IPS DF 19.7 (cell line): Measurements from ENCODE around the gene AGAP3.

Source experiments
- DNase-seq: peaks from one replicate; pipeline ENCODE4 v3.0.0-alpha.2; 2013; ENCODE audit warnings: low read depth, low spot score

AGAP3 gene

DNA sequence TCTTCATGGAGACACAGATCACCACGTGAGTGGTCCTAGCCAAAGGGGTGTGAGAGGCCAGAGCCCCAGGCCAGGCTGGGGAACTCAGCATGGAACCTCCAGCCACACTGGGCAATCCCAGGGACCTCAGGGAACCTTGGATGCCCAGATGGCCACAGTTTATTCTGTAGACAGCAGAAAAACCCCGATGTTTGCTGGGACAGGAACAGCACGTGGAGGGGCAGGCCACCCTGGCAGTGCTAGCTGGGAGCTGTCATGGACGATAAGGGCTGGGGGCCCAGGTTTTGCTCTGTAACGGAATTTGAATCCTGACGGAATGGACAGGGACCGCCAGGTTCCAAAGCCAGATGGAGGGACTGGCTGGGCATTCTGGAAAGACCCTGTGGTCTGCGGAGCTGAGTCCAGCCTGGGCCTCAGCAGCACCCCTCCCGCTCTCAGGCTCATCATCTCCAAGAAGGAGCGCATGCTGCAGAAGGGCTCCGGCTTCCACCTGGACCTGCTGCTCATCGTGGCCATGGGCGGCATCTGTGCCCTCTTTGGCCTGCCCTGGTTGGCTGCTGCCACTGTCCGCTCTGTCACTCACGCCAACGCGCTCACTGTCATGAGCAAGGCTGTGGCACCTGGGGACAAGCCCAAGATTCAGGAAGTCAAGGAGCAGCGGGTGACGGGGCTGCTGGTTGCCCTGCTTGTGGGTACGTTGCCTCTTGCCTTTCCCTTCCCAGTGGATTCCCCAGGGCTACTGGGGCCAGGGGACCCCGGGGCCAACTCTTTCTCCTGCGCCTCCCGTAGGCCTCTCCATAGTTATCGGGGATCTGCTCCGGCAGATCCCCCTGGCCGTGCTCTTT lies 11.2 kb upstream of the AGAP3 start:
- DNase-seq, result no peak

DNA sequence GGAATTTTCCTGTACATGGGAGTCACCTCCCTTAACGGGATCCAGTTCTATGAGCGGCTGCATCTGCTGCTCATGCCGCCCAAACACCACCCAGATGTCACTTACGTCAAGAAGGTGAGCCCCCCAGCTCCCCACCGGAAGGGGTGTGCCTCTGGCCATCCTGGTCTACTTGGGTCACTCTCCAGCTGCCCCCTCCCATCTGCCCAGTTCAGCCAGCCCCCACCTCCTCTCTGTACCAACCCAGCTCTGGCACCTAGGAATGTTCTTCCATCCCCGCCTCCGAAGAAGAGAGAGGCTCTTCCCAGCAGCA lies 10.7 kb upstream of the AGAP3 start:
- no peak for DNase-seq

DNA sequence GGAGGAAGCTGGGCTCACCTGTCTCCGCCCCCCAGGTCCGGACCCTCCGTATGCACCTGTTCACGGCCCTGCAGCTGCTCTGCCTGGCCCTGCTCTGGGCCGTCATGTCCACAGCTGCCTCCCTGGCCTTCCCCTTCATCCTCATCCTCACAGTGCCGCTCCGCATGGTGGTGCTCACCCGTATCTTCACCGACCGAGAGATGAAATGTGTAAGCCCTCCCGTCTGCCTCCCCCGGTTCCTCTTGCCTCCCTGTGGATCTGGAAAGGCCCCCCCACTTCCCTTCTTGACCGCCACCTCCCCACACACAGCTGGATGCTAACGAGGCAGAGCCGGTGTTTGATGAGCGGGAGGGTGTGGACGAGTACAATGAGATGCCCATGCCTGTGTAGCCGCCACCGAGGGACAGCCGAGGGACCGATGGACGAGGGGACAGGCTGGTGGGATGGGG lies 10.3 kb upstream of the AGAP3 start:
- DNase-seq, result no peak

DNA sequence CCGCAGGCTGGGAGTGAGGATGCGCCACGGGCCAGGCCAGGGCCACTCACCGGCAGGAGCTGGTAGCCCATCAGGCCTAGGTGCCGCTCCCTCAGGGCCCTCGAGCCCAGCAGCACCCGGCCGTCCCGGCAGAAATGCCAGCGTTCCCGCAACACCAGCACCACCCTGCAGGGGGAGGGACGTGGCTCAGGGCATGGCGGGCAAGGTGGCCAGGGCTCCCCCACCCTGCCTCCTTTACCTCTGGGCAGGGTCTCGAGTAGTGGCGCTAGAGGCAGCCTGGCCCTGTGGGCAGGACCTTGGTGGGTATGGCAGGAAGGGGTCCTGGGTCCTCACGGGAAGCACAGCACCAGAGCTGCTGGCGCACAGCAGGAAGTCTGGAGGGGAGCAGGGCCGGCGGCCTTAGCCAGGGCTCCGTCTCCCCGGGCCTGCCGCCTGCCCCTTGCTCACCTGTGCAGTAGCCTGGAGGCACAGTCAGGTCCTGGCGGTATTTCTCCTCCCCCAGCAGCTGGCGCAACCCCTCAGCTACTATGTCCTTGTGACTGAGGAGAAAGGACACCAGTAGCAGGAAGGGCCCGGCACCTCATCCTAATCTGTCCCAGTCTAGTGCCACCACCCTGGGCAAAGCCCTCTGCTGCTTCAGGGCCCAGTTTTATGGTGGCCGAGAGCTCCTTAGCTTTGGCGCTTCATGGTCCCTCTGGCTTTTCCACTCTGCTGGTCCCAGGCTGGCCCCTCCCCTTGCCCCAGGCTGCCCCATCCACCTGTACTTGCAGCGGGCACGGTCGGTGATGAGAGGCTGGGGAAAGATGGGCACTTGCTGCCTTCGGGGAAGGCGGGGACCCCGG lies 9.2 kb upstream of the AGAP3 start:
- no peak for DNase-seq

DNA sequence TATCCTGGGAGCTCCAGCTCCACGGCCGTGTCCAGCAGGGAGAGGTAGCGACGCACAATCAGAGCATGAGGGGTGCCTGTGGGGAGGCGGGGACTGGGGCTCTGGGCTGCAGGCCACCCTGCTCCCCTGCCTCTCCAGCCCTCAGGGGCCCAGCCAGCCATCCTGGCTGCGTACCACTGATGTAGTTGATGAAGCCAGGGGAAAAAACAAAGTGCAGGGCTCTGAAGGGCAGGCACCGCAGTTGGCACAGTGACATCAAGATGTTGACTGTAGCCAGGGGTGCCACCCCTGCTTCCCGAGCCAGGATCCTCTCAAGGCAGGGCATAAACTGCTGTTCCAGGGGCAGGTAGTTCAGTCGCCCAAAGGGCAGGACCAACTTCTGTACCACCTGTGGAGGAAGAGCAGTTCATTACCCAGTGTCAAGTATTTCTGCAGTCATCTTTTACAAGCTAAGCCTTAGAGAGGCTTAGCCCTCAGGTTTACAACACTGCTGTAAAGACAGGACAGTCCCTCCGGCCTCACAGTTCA lies 8.5 kb upstream of the AGAP3 start:
- no peak for DNase-seq

DNA sequence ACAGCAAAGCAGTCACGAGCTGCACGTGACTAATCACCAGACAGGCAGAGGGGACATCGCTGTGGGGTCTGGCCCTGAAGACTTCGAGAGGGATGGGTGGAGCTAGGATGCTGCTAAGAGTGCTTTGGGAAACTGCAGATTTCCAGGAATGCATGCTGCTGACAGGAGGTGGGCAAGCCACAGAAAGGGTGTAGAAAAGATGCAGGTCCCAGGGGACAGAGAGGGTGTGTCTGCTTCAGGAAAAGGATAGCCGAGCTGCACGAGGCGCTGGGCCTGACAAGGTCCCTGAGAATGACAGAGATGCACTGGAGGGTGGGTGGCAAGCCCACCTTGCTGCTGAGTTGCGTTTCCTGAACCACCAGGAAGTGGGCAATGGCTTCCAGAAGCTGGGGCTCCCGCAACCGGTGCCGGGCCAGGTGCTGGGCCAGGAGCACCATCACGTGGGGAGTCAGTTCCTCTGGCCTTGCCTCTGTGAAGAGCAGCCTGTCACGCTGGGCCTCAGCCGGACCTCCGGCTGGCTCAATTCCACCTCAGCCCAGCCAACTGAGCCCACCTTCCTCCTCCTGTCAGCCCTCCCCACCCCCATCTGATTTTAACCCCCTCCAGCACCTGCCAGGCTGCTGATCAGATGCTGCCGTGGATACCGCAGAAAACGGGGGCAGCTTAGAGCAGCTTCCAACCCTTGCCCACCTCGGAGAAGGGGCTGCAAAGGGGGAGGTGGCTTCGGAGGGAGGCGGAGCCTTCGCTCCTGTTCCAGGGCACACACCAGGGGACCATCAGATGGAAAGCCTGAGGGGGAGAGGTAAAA lies 7.8 kb upstream of the AGAP3 start:
- no peak for DNase-seq

DNA sequence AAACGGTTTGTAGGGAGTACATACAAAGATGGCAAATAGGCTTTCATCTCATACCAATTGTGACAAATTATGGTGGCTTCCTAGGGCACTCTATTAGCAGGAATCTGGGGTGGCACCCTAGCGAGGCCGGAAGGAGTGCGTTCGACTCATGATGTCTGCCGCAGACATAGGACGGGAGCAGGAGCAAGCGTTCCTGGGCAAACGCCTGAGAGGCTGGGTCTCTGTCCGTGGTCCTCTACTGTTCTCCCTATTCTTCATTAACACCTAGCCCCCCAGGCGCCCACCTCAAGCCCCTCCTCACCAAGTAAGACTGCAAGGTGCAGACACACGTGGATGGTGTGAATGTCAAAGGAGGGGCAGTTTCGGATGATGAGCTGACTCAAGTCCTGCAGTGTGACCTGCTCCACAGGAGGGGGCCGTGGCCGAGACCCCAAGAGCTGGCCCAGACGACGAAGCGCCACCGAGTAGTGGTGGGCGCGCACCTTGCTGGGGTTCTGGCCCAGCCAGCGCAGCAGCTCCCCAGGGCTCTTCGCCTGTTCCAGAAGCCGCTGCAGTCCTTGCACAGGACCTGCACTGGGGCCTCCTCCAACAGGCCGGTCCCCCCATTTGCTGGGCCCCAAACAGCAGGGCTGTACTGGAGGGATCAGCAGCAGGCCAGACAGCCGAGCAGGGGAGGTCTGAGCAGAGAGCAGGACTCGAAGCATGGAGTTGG lies 6.9 kb upstream of the AGAP3 start:
- no peak for DNase-seq

DNA sequence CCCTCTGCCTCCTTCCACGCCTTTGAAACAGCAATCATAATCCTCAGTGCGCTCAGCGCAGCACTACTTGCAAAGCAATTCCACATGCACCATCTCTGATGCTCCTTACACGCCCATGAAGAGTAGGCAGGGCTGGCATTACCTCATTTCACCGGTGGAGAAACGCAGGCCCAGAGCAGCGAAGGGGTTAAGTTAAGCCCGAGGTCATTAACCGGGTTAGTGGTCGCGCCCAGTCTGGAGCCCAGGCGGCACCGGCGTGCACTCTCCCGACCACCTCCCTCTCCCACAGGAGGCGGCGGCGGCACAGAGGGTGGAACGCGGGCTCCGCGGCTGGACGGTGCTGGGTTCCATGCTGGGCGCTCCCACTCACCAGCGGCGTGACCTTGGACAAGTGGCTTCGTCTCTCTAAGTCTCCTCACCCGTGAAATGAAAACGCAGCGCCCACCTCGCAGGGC lies 6.2 kb upstream of the AGAP3 start:
- no peak for DNase-seq

DNA sequence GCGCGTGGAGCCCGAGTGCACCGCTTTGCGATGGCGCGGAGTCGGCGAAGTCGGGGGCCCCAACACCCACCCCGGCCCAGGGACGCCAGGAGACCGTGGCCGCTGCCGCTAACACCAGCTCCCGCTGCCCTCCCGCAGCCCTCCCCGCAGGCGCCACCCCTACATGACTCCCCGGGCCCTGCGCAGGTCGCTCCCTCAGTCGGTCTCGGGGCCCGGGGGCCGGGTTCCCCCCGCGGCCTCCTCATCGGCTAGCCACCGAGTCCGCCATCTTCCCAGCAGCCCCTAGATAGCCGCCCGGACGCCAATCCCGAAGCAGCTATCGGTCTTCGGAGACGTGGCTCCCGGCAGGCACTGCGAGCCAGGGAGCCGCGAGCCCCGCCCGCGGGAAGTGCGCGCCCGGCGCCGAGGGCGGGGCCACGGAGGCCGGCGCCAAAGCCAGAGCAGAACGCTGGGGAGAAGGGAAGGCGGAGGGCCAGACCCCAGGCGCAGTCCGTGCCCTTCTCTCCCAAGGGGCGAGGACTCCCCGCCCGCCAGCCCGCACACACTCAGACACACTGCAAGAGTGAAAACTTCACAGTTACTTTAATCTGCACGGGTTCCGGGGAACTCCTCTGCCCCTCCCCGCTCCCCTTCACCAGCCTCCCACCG lies 5.6 kb upstream of the AGAP3 start, which contains the start of gene FASTK:
Gene FASTK (minus strand): TSS at position 288 of the 648 bp plus-strand sequence. CDS start 43 bp downstream, at position 245.
- no peak for DNase-seq

DNA sequence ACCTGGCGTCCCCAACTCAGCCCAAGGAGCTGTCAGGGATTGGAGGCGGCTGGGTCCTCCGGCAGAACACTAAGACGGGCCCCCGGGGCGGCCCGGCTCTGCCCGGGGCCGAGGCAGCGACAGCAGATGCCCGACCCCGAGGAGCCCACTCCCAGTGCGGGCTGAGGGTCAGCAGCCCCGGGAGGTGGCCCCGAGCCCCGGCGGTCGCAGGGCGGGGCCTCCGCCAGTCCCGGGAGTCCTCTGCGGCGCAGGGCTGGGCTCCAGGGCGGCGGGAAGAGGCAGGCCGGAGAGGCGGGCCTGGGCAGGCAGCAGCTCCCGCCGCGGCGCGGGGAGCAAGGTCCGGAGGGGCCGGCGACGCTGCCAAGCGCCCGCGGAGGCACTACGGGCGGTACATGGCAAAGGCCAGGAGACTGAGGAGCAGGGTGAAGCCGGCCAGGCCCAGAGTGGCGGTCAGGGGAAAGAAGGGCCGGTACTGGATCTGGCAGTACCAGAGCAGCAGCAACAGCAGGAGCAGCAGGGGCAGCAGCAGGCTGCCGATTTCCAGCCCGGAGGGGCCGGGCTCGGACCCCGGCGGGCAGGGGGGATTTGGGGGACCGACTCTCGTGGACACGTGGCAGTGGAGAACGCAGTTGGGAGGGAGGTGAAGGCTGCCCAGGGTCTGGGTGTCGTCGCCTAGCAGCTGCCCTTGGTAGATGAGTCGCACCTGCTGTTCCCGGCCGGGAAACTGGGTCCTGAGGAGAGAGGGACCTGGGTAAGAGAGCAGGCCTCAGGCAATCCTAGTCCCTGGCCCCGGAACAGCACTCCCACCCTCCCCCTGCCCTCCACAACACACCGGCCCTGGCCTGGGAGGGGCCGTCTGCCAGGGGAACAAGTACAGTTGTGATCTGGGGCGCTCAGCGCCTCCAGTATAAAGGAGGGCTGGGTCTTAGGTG lies 4.8 kb upstream of the AGAP3 start:
- DNase-seq, result no peak

DNA sequence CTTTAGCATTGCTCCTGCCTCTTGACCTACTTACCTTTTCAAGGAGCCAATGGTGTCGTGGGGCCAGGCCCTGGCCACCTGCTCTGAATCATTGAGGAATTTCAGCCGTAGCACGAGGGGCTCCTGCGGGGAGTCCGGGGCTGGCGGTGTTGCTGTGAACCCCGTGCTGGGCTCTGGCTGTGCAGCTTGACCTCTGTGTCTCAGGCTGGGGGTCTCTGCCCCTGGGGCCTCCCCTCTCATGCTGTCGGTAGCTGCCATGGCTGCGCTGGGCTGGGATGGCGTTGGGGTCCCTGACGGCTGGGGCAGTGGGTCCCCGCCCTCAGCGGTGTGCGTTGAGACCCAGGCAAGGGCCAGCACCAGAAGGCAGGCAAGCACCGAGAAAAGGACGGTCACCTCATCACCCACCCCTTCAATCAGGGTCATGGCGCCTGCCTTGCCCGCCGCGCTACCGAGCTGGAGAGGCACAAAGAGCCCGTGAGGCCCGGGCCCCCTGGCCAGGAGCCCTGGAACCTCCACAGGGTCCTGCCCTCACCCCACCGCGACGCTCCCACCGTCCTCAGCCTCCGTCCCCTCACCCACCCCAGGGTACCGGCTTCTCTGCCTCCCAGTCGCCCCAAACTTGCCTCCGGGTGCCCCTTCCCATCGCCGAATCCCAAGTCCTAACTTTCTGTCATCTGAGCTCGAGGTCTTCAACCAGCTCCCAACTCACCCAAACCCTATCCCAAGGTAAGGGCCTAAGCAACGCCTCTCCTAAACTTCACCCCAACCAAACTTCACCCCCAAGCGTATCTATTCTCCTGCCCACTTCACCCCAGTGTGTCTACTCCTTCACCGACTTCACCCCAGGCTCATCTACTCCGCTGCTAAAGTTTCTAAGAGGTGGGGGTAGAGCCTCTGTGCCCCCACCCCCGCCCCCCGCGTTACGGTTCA lies 3.9 kb upstream of the AGAP3 start:
- no peak for DNase-seq

DNA sequence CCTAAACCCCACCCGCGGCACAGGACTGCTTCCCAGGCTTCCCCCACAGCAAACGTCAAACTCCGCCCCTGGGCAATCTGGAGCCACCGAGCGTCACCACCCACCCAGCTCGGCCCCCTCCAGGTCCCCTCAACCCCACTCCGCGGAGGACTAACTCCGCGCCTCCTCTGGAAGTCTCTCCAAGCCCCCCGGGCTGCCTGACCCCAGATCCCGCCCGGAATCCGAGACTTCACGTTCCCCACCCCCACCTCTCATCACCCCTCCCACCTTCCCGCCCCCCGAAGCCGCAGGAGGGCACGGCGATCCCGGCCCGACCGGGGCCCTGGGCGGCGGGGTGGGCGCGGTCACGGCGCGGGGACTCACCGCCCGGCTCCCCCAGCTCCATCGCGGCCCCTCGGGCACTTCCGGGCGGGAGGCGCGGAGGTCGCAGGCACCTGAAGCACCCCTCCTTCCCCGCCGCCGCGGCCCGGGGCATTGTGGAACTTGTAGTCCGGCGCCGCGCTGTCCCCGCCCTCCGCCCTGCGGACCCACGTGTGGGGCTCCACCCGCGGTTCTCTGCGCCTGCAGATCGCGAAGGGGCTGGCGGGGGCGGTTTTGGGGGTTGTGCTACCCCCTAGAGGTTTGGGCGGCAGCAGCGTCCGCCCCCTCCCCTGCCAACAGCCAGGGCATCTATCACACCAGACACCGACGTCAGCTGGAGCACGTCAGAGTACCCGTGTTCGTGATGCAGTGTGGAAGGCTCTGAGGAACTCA lies 3.0 kb upstream of the AGAP3 start, which contains the start of gene TMUB1:
Gene TMUB1 (minus strand): TSS at position 423 of the 753 bp plus-strand sequence. CDS start 930 bp downstream, outside the sequence.
- DNase-seq, result no peak

DNA sequence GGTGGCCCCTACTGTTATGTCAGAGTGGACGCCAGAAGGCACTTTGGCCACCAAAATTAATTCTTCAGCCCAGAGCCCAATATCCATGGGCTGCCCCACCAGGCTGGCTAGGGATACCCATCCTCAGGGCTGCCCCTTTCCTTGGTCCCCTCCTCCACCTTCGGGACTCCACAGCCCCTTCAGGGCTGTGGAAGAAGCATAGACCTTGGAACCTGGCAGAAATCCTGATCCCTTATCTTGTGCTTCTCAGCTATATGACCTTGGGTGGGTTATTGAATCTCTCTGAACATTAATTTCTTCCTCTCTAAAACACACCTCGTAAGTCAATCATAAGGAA lies 2.5 kb upstream of the AGAP3 start:
- DNase-seq, result no peak

DNA sequence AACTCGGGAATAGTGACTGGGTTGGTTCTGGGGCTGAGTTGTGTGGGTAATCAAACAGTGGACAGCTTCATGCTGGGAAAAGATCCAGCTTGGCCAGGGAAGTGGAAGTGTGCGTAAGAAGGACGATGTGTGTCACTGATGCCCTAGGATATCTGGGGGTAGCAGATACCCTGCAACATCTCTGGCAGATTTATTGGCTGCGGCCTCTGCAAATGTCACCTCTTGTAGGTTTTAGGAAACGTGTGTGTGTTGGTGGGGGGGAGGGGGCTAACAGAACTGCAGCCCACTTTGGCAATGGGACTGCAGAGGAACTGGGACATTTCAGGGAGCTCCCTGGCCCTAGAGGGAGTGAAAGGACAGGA lies 965 bp upstream of the AGAP3 start:
- DNase-seq, result no peak

DNA sequence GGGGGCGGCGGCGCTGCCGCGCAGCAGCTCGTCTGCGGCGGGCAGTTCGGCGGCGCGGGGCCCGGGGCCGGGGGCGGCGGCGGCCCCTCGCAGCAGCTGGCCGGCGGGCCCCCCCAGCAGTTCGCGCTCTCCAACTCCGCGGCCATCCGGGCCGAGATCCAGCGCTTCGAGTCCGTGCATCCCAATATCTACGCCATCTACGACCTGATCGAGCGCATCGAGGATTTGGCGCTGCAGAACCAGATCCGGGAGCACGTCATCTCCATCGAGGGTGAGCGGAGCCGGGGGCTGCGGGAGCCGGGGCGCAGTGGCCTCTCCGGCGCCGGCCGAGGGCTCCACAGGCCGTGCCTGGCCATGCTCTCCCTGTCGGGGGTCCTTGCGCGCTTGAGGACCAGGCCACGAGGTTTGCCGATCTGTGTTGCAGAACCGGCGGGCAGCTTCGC lies 548 bp downstream of the AGAP3 start:
- no peak for DNase-seq

DNA sequence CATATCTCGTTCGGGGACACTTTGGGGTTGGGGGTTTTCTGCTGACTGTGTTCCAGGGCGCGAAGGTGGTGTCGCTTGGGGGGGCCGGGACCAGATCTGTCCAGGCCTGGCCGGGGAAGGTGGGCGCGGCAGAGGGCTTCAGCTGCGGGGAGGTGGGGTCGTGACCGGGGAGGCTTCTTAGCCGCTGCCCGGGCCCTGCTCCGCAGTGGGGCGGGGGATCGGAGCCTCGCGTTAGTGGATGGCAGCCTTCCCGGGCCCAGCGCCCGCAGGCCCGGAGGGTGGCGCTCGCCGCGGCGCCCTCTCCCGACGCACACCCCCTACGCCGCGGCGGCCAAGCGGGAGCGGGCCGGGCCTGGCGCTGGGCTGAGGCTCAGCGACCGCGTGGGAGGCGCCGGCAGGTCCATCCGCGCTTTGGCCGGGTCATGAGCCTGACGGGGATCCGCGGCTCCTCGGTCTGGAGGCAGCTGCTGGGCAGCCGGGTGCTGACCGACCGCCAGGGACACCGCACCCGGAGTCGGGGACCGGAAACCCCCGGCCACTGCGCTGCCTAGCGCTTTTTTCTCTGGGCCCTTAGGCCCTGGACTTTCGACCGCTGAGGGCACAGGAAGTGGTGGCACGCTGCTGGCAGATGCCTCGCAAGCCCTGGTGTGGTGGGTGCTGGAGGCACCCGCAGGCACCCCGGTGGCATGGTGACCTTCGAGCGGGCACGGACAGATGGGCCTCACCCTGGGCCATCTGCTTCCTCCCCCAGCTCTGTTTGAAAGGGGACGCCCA lies 1.2 kb downstream of the AGAP3 start:
- no peak for DNase-seq
